ENCODE results near the gene TMEM163. TPM values are rescaled to one million over a fixed set of nuclear protein-coding genes. Genes with fewer than 3 reads are reported as not detected.

The TMEM163 gene
- total and polyA plus RNA-seq, 8 donors = 3.9 to 48.4 (median 14.0) TPM

GRCh38 chr2:134445116-134445515 lies 273.7 kb downstream of the TMEM163 start:
- TF ChIP-seq CTCF (IDR thresholded peaks at IDR 0.05) = no peak
- Histone ChIP-seq H3K27me3 (no peaks in the 10 kb centered on the region), H3K36me3 (peaks cover 0 to 89% of the 10 kb centered on the region in 2 donors), H3K27ac (no peak overlapping the region), H3K4me3 (no peak overlapping the region), H3K4me1 (no peaks in the 10 kb centered on the region), H3K9me3 (no peaks in the 10 kb centered on the region)
- ATAC-seq = no peak
- DNase-seq = no peak
- intact Hi-C loops (cut with DNase I) = loop anchor here in 1 of 2 donors (10.0 kb wide), 1 partner anchor 330 kb away; no protein-coding TSS in a partner anchor

- DNase-seq = no peak
- no peak for ATAC-seq
- Histone ChIP-seq H3K4me3 (no peak overlapping the region), H3K36me3 (peaks cover 0 to 86% of the 10 kb centered on the region in 2 donors), H3K27me3 (no peaks in the 10 kb centered on the region), H3K27ac (no peak overlapping the region), H3K9me3 (no peaks in the 10 kb centered on the region), H3K4me1 (no peaks in the 10 kb centered on the region)
- TF ChIP-seq CTCF (IDR thresholded peaks at IDR 0.05) = no peak
- intact Hi-C loops (cut with DNase I) = loop anchor here in 1 of 2 donors (10.0 kb wide), 1 partner anchor 329 kb away; no protein-coding TSS in a partner anchor
Measured at GRCh38 chr2:134443814-134444480, 274.9 kb downstream of the TMEM163 start.

- H3K27ac ChIP-seq = no peak overlapping the region
- H3K4me3 ChIP-seq = no peak overlapping the region
- H3K36me3 ChIP-seq = peaks cover 0 to 82% of the 10 kb centered on the region in 2 donors
- no peaks in the 10 kb centered on the region for H3K4me1 ChIP-seq
- no peaks in the 10 kb centered on the region for H3K9me3 ChIP-seq
- DNase-seq = no peak
- no peak for TF ChIP-seq CTCF (IDR thresholded peaks at IDR 0.05)
- H3K27me3 ChIP-seq = no peaks in the 10 kb centered on the region
- intact Hi-C loops (cut with DNase I) = loop anchor here in 1 of 2 donors (10.0 kb wide), 1 partner anchor 327 kb away; no protein-coding TSS in a partner anchor
- no peak for ATAC-seq
Measured at GRCh38 chr2:134441153-134441863, 277.5 kb downstream of the TMEM163 start.

- Histone ChIP-seq H3K4me1 (no peaks in the 10 kb centered on the region), H3K4me3 (no peak overlapping the region), H3K9me3 (no peaks in the 10 kb centered on the region), H3K36me3 (peaks cover 0 to 80% of the 10 kb centered on the region in 2 donors), H3K27me3 (no peaks in the 10 kb centered on the region), H3K27ac (no peak overlapping the region)
- ATAC-seq = no peak
- no peak for DNase-seq
- intact Hi-C loops (cut with DNase I) = loop anchor here in 1 of 2 donors (10.0 kb wide), 1 partner anchor 326 kb away; no protein-coding TSS in a partner anchor
- no peak for TF ChIP-seq CTCF (IDR thresholded peaks at IDR 0.05)
Measured at GRCh38 chr2:134440336-134440909, 278.4 kb downstream of the TMEM163 start.

GRCh38 chr2:134438371-134438770 lies 280.4 kb downstream of the TMEM163 start:
- DNase-seq (no peak), ATAC-seq (no peak)
- no peak for TF ChIP-seq CTCF (IDR thresholded peaks at IDR 0.05)
- Histone ChIP-seq H3K36me3 (peaks cover 0 to 76% of the 10 kb centered on the region in 2 donors), H3K4me1 (no peaks in the 10 kb centered on the region), H3K27me3 (no peaks in the 10 kb centered on the region), H3K4me3 (no peak overlapping the region), H3K9me3 (no peaks in the 10 kb centered on the region), H3K27ac (no peak overlapping the region)
- intact Hi-C loops (cut with DNase I) = no loop called here

Measured in left lung (tissue), 10 donors.